Esophagus muscularis mucosa (tissue), 4 donors: ENCODE measurements around the gene TNS1. TPM values are rescaled to one million over a fixed set of nuclear protein-coding genes. Genes with fewer than 3 reads are reported as not detected.

Source experiments
- DNase-seq: peaks from one replicate; pipeline ENCODE4 v3.0.0-alpha.2; 2017; ENCODE audit errors: extremely low spot score
- H3K27ac ChIP-seq, 4 donors: fragments of 200-600 bp; sonication (generic); replicated peaks in 1 of 4; 1 replicate in 3 of 4; 2 replicates in 1 of 4; pipeline ENCODE4 v1.5.1; 2016 to 2019; ENCODE audit warnings: mild to moderate bottlenecking in 1 of 4
- H3K27me3 ChIP-seq, 4 donors: fragments of 200-600 bp; sonication (generic); one replicate each; pipeline versions ENCODE4 v1.5.1 to v1.6.0; 2016 to 2019
- H3K36me3 ChIP-seq, 4 donors: fragments of 200-600 bp; sonication (generic); one replicate each; pipeline ENCODE4 v1.5.1; 2016 to 2019
- H3K4me1 ChIP-seq, 4 donors: fragments of 200-600 bp; sonication (generic); one replicate each; pipeline ENCODE4 v1.5.1; 2016 to 2019
- H3K4me3 ChIP-seq, 4 donors: fragments of 200-600 bp; sonication (generic); 1 replicate in 2 of 4; 2 replicates in 2 of 4; pipeline ENCODE4 v1.5.1; 2016 to 2019; ENCODE audit warnings: mild to moderate bottlenecking in 4 of 4, moderate library complexity in 1 of 4
- H3K9me3 ChIP-seq, 4 donors: fragments of 200-600 bp; sonication (generic); 1 replicate in 3 of 4; 2 replicates in 1 of 4; pipeline ENCODE4 v1.5.1; 2016 to 2019
- EP300 ChIP-seq: sonication (generic); formaldehyde crosslinking; IDR thresholded peaks from one replicate; pipeline ENCODE4 v1.6.1; 2017; ENCODE audit warnings: antibody characterized with exemption
- POLR2A ChIP-seq: fragments of 450-650 bp; IDR thresholded peaks from one replicate; pipeline ENCODE4 v1.6.1; 2017; ENCODE audit warnings: antibody characterized with exemption, moderate library complexity, mild to moderate bottlenecking, low read depth
- POLR2AphosphoS5 ChIP-seq, 2 donors: sonication (generic); formaldehyde crosslinking; IDR thresholded peaks; one replicate each; pipeline ENCODE4 v1.6.1; 2017; ENCODE audit warnings: antibody characterized with exemption in 2 of 2
- WGBS: methylation state at CpG from one replicate; pipeline ENCODE4 v1.1.5; 2018; 5-methylcytosine and 5-hydroxymethylcytosine counted together
- intact Hi-C: fragments of 100-400 bp; cut with DNase I; formaldehyde crosslinking; loops from one replicate; pipeline ENCODE4 v1.15.1; 2023
- total RNA-seq, 4 donors: library from RNA; depleted of rRNA; stranded (reverse); fragments of >200 nt; gene quantifications; one replicate each; pipeline versions ENCODE4 v1.1.0 to v1.2.1, GENCODE V29; 2016
- TF ChIP-seq, protein P1 (sequence below), 3 experiments: fragments of 200-600 bp in 2 of 3; fragments of 450-650 bp in 1 of 3; sonication (generic) in 2 of 3; IDR thresholded peaks; one replicate each; pipeline ENCODE4 v1.5.1; 2017 to 2019; ENCODE audit warnings: antibody characterized with exemption in 3 of 3, mild to moderate bottlenecking in 2 of 3, moderate library complexity in 1 of 3

TNS1 gene
- total RNA-seq, 4 donors from 2014 or later, result 1,001 to 2,170 (median 1,411) TPM

- Histone ChIP-seq H3K9me3 (no peaks in the 10 kb centered on the region), H3K27me3 (no peaks in the 10 kb centered on the region), H3K4me3 (no peak overlapping the region), H3K27ac (peak overlapping the region in 2 of 4 donors; percentile 69 to 74), H3K36me3 (peaks cover 8 to 23% (median 16%) of the 10 kb centered on the region in 4 donors), H3K4me1 (peaks cover 21 to 70% (median 31%) of the 10 kb centered on the region in 4 donors)
- no peak for TF ChIP-seq POLR2A
- TF ChIP-seq POLR2AphosphoS5 (IDR thresholded peaks at IDR 0.05), result no peak
- TF ChIP-seq EP300, result no peak
- 85% methylated on average over 2 of the region's 2 CpGs for WGBS
- no peak for DNase-seq
- intact Hi-C loops, result no loop called here
Measured at GRCh38 chr2:217791551-217791950, 211.2 kb downstream of the TNS1 start.

DNA sequence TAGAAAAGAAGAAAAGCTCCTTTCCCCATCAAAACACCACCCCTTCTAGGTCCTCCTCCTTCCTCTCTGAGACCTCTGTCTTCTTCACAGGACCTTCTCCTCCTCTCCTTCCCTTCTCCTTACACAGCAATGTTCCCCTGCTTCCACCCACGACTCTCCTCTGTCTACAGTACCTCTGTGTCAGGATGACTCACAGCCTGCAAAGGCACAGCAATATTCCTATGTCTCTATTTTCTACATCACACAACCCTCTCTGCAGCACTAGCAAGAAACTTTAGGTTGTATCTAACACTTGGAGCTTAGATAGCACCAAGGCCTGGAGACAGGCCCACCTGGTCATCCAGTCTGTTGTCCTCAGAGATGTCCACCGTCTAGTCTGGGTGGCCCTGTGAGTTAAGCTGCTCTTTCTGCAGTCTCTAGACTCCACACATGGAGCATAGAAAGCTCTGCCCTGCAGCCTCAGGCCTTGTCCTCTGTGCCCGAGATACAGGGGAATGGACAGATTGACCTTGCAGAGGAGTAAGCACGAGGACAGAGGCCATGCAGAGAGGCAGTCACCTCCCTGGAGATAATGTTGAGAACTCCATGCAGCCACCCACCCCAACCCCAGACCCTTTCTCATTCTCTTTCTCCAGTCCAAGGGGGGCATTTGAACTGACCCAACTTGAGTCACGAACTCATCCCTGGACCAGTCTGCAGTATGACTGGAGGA, 212.0 kb downstream of the TNS1 start:
- intact Hi-C loops, result no loop called here
- 57% methylated on average over 5 of the region's 5 CpGs for WGBS
- peak; percentile 91 for DNase-seq

DNA sequence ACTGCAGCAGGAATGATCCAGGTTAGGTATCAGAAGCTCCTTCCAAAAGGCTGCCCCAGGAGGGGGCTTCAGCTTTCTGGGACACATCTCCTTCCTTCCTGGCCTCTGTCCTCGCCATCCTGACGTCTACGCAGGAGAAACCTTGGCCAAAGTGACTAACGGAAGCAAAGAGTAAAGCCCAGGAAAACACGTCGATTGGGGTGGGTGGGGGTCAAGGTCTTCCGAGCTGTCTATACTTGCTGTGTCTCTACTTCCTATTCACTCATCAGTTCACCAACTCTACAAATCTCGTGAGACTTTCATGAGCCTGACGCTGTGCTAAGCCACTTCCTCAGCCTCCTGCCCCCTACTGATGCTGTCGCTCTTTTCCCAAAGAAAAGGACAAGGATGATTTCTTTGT, 212.6 kb downstream of the TNS1 start:
- peaks cover 8 to 30% (median 18%) of the 10 kb centered on the region in 4 donors for H3K36me3 ChIP-seq
- H3K4me1 ChIP-seq, result peaks cover 21 to 65% (median 35%) of the 10 kb centered on the region in 4 donors
- no peaks in the 10 kb centered on the region for H3K9me3 ChIP-seq
- peak overlapping the region; percentile 66 to 74 (median 70) for H3K27ac ChIP-seq
- WGBS, result 72% methylated on average over 10 of the region's 10 CpGs
- DNase-seq, result peak; percentile 80
- intact Hi-C loops, result no loop called here
- H3K27me3 ChIP-seq, result no peaks in the 10 kb centered on the region
- TF ChIP-seq EP300, result no peak
- no peak for TF ChIP-seq POLR2A
- TF ChIP-seq, protein P1, sequence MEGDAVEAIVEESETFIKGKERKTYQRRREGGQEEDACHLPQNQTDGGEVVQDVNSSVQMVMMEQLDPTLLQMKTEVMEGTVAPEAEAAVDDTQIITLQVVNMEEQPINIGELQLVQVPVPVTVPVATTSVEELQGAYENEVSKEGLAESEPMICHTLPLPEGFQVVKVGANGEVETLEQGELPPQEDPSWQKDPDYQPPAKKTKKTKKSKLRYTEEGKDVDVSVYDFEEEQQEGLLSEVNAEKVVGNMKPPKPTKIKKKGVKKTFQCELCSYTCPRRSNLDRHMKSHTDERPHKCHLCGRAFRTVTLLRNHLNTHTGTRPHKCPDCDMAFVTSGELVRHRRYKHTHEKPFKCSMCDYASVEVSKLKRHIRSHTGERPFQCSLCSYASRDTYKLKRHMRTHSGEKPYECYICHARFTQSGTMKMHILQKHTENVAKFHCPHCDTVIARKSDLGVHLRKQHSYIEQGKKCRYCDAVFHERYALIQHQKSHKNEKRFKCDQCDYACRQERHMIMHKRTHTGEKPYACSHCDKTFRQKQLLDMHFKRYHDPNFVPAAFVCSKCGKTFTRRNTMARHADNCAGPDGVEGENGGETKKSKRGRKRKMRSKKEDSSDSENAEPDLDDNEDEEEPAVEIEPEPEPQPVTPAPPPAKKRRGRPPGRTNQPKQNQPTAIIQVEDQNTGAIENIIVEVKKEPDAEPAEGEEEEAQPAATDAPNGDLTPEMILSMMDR (IDR thresholded peaks at IDR 0.05), result no peak
- TF ChIP-seq POLR2AphosphoS5 (IDR thresholded peaks at IDR 0.05), result no peak
- no peak overlapping the region for H3K4me3 ChIP-seq

More for the DNA sequence above, 212.0 kb downstream of the TNS1 start:
- H3K27ac ChIP-seq, result peak overlapping the region; percentile 66 to 74 (median 70)
- TF ChIP-seq EP300 (no peak), POLR2AphosphoS5 (IDR thresholded peaks at IDR 0.05) (no peak), POLR2A (no peak)
- TF ChIP-seq, protein P1 (IDR thresholded peaks at IDR 0.05), result no peak
- peaks cover 21 to 65% (median 33%) of the 10 kb centered on the region in 4 donors for H3K4me1 ChIP-seq
- no peaks in the 10 kb centered on the region for H3K9me3 ChIP-seq
- H3K27me3 ChIP-seq, result no peaks in the 10 kb centered on the region
- H3K36me3 ChIP-seq, result peaks cover 8 to 30% (median 18%) of the 10 kb centered on the region in 4 donors
- no peak overlapping the region for H3K4me3 ChIP-seq

GRCh38 chr2:217789736-217790181, 213.0 kb downstream of the TNS1 start:
- 69% methylated on average over 12 of the region's 13 CpGs for WGBS
- intact Hi-C loops, result loop anchor here (1.0 to 5.0 kb wide), 3 partner anchors 98 to 243 kb away; no protein-coding TSS in a partner anchor
- peak; percentile 60 for DNase-seq

GRCh38 chr2:217789003-217789735, 213.6 kb downstream of the TNS1 start:
- H3K4me1 ChIP-seq, result peaks cover 20 to 59% (median 34%) of the 10 kb centered on the region in 4 donors
- 28% methylated on average over 13 of the region's 15 CpGs for WGBS
- intact Hi-C loops, result loop anchor here (1.0 to 5.0 kb wide), 3 partner anchors 98 to 243 kb away; no protein-coding TSS in a partner anchor
- TF ChIP-seq POLR2AphosphoS5 (IDR thresholded peaks at IDR 0.05), result peak; percentile 64 to 65
- TF ChIP-seq EP300, result no peak
- TF ChIP-seq, protein P1 (IDR thresholded peaks at IDR 0.05), result peak; percentile 99
- peaks cover 8 to 30% (median 18%) of the 10 kb centered on the region in 4 donors for H3K36me3 ChIP-seq
- DNase-seq, result peak; percentile 97
- H3K27me3 ChIP-seq, result no peaks in the 10 kb centered on the region
- peak overlapping the region in 1 of 4 donors; percentile 8 for H3K4me3 ChIP-seq
- H3K9me3 ChIP-seq, result no peaks in the 10 kb centered on the region
- H3K27ac ChIP-seq, result peak overlapping the region; percentile 66 to 74 (median 70)

More at GRCh38 chr2:217789736-217790181, 213.0 kb downstream of the TNS1 start:
- no peak for TF ChIP-seq EP300
- Histone ChIP-seq H3K36me3 (peaks cover 8 to 30% (median 18%) of the 10 kb centered on the region in 4 donors), H3K27me3 (no peaks in the 10 kb centered on the region), H3K9me3 (no peaks in the 10 kb centered on the region), H3K4me1 (peaks cover 21 to 65% (median 36%) of the 10 kb centered on the region in 4 donors), H3K4me3 (peak overlapping the region in 1 of 4 donors; percentile 8), H3K27ac (peak overlapping the region; percentile 66 to 74 (median 70))
